HepG2 (cell line): ENCODE results near the gene ATG4B. TPM values are rescaled to one million over a fixed set of nuclear protein-coding genes. Genes with fewer than 3 reads are reported as not detected.
A peak's percentile ranks its signal among the peaks of the same experiment; 100 is the strongest.

Source experiments
- ARNTL ChIP-seq: sonication (generic); formaldehyde crosslinking; IDR thresholded peaks from 2 replicates; pipeline ENCODE4 v1.4.0; 2020; ENCODE audit warnings: mild to moderate bottlenecking, missing genetic modification reagents
- ATF3 ChIP-seq: sonication (generic); formaldehyde crosslinking; IDR thresholded peaks from 2 replicates; pipeline ENCODE4 v1.4.0; 2020; ENCODE audit warnings: missing genetic modification reagents
- FOXA1 ChIP-seq, 2 experiments: fragments of 450-650 bp in 1 of 2; sonication (generic) in 1 of 2; formaldehyde crosslinking in 1 of 2; IDR thresholded peaks; 2 replicates each; pipeline versions ENCODE4 v1.4.0 to v1.6.1; 2016 to 2020; ENCODE audit warnings: missing genetic modification reagents in 1 of 2
- FOXA3 ChIP-seq: IDR thresholded peaks from 2 replicates; pipeline ENCODE4 v1.6.1; 2016; ENCODE audit warnings: missing genetic modification reagents, missing compliant biosample characterization
- IRX3 ChIP-seq: sonication (generic); formaldehyde crosslinking; IDR thresholded peaks from 2 replicates; pipeline ENCODE4 v1.8.1; 2023; ENCODE audit warnings: mild to moderate bottlenecking, low read depth, missing genetic modification reagents, borderline replicate concordance
- ISX ChIP-seq: sonication (generic); formaldehyde crosslinking; conservative IDR thresholded peaks from 2 replicates; pipeline ENCODE4 v1.5.0; 2020; ENCODE audit warnings: missing genetic modification reagents
- MAFK ChIP-seq, 2 experiments: IDR thresholded peaks in 1 of 2; conservative IDR thresholded peaks in 1 of 2; 2 replicates each; pipeline ENCODE4 v1.6.1; 2011; ENCODE audit warnings: improper control_type of control experiment in 2 of 2, low read length in 2 of 2
- RAD51 ChIP-seq: fragments of 450-650 bp; IDR thresholded peaks from 2 replicates; pipeline ENCODE4 v1.6.1; 2016; ENCODE audit warnings: borderline replicate concordance
- ZBTB21 ChIP-seq: sonication (generic); formaldehyde crosslinking; IDR thresholded peaks from 2 replicates; pipeline ENCODE4 v1.4.0; 2020; ENCODE audit warnings: missing genetic modification reagents
- ZNF468 ChIP-seq: sonication (generic); formaldehyde crosslinking; IDR thresholded peaks from 2 replicates; pipeline ENCODE4 v1.8.0; 2022; ENCODE audit warnings: mild to moderate bottlenecking, moderate library complexity, missing genetic modification reagents
- ZNF550 ChIP-seq: sonication (generic); formaldehyde crosslinking; IDR thresholded peaks from 2 replicates; pipeline ENCODE4 v1.4.0; 2020; ENCODE audit warnings: mild to moderate bottlenecking, missing genetic modification reagents, borderline replicate concordance
- ZNF556 ChIP-seq: sonication (generic); formaldehyde crosslinking; IDR thresholded peaks from 2 replicates; pipeline ENCODE4 v1.4.0; 2020; ENCODE audit warnings: mild to moderate bottlenecking, missing genetic modification reagents, borderline replicate concordance
- ZNF629 ChIP-seq: sonication (generic); formaldehyde crosslinking; conservative IDR thresholded peaks from 2 replicates; pipeline ENCODE4 v1.5.0; 2020; ENCODE audit warnings: missing genetic modification reagents
- ZNF678 ChIP-seq: sonication (generic); formaldehyde crosslinking; IDR thresholded peaks from 2 replicates; pipeline ENCODE4 v1.4.0; 2020; ENCODE audit warnings: mild to moderate bottlenecking, missing genetic modification reagents
- ZSCAN21 ChIP-seq: sonication (generic); formaldehyde crosslinking; IDR thresholded peaks from 2 replicates; pipeline ENCODE4 v1.8.0; 2022; ENCODE audit warnings: mild to moderate bottlenecking, missing genetic modification reagents, moderate library complexity, borderline replicate concordance
- polyA plus RNA-seq, 8 experiments: library from polyadenylated mRNA; depleted of rRNA in 3 of 8; stranded (reverse) in 7 of 8; unstranded in 1 of 8; fragments of >200 nt; fragmentation: Illumina TruSeq in 4 of 8; extraction: Trizol in 4 of 8; gene quantifications; 2 replicates each; pipeline versions ENCODE4 v1.2.1 to v1.2.3, GENCODE V29; 2011 to 2016; ENCODE audit warnings: low read depth in 4 of 8, missing spikeins in 1 of 8, mixed read lengths in 1 of 8; ENCODE audit not compliant: insufficient read depth in 1 of 8
- total RNA-seq, 5 experiments: library from RNA; depleted of rRNA; stranded (reverse); fragments of >200 nt; fragmentation: Illumina TruSeq; extraction: Trizol; gene quantifications; 2 replicates each; pipeline ENCODE4 v1.2.3, GENCODE V29; 2016; ENCODE audit warnings: low read depth in 1 of 5
- TF ChIP-seq, protein P1 (sequence below): sonication (generic); formaldehyde crosslinking; IDR thresholded peaks from 2 replicates; pipeline ENCODE4 v1.9.0; 2021; ENCODE audit warnings: missing genetic modification reagents, mild to moderate bottlenecking, borderline replicate concordance
- TF ChIP-seq, protein P2 (sequence below): IDR thresholded peaks from 2 replicates; pipeline ENCODE4 v1.6.1; 2012; ENCODE audit warnings: inconsistent platforms
- TF ChIP-seq, protein P3 (sequence below): sonication (generic); formaldehyde crosslinking; IDR thresholded peaks from 2 replicates; pipeline ENCODE4 v1.4.0; 2020; ENCODE audit warnings: missing genetic modification reagents, borderline replicate concordance
- TF ChIP-seq, protein P4 (sequence below): sonication (generic); formaldehyde crosslinking; IDR thresholded peaks from 2 replicates; pipeline ENCODE4 v1.5.0; 2020; ENCODE audit warnings: missing genetic modification reagents, mild to moderate bottlenecking, borderline replicate concordance
- TF ChIP-seq, protein P5 (sequence below): sonication (generic); formaldehyde crosslinking; IDR thresholded peaks from 2 replicates; pipeline ENCODE4 v1.5.0; 2020; ENCODE audit warnings: missing genetic modification reagents, mild to moderate bottlenecking, borderline replicate concordance

Gene ATG4B
- total and polyA plus RNA-seq, 2 of the 13 experiments (the other 11 are each of a cell fraction or from before 2014, with no cell fraction given): 95.5 to 239 TPM

DNA sequence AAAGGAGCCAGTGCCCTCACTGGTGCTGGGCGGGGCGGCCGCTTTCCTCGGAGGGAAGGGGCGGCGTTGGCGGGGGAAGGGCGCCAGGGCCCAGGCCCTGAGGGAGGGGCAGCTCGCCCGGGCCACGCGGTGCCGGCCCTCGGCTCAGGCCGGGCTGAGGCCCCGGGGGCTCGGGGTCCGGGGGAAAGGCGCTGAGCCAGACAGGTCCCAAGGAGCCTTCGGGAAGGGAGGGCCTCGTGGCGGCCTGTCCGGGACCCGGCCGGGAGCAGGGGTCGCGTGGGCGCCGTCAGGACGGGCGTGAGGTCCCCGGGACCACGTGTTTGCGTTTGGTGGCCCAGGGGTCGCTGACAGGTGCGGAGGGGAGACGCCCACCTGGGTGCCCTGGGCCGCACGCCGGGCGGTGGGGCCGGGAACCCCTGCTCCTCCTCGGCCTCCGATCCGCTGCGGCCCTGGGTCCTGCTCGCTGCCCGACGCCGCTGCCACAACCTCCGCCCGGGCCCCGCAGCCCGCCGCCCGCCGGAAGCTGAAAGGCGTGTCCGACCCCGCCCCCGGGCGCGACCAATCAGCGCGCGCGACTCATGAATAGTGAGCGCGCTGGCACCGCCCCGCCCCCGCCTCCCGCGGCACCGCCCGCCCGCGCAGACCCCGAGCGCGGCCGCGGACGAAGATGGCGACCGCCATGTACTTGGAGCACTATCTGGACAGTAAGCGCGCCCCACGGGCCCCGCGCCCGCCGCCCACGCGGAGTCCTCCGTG is 64.1 kb downstream of the ATG4B start, which contains the start of gene ING5 (continued):
- TF ChIP-seq, protein P1, sequence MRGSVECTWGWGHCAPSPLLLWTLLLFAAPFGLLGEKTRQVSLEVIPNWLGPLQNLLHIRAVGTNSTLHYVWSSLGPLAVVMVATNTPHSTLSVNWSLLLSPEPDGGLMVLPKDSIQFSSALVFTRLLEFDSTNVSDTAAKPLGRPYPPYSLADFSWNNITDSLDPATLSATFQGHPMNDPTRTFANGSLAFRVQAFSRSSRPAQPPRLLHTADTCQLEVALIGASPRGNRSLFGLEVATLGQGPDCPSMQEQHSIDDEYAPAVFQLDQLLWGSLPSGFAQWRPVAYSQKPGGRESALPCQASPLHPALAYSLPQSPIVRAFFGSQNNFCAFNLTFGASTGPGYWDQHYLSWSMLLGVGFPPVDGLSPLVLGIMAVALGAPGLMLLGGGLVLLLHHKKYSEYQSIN (CRISPR knock-in tag): no peak
- TF ChIP-seq FOXA1 (IDR thresholded peaks at IDR 0.05): no peak
- TF ChIP-seq FOXA1 (CRISPR knock-in tag; IDR thresholded peaks at IDR 0.05): no peak
- TF ChIP-seq ATF3 (CRISPR knock-in tag): no peak; the same call in 1 of the 2 replicates
- 0 out of 2 replicates have a peak, but pooled peaks have one; percentile 18 for TF ChIP-seq ISX (CRISPR knock-in tag)
- 0 out of 2 replicates have a peak, but pooled peaks have one; percentile 75 for TF ChIP-seq ZNF468 (CRISPR knock-in tag)
- TF ChIP-seq RAD51: no peak
- TF ChIP-seq IRX3 (CRISPR knock-in tag): peak; percentile 87
- TF ChIP-seq ZNF678 (CRISPR knock-in tag): peak; percentile 74; the same call in 1 of the 2 replicates
- peak; percentile 83; the same call in 1 of the 2 replicates for TF ChIP-seq ZNF556 (CRISPR knock-in tag)
- 0 out of 2 replicates have a peak, but pooled peaks have one; percentile 53 for TF ChIP-seq ZNF550 (CRISPR knock-in tag)
- 0 out of 2 replicates have a peak, but pooled peaks have one; percentile 1 for TF ChIP-seq ZBTB21 (CRISPR knock-in tag)
- peak; percentile 72 for TF ChIP-seq ARNTL
- TF ChIP-seq, protein P2, sequence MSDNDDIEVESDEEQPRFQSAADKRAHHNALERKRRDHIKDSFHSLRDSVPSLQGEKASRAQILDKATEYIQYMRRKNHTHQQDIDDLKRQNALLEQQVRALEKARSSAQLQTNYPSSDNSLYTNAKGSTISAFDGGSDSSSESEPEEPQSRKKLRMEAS: peak; percentile 95
- TF ChIP-seq, protein P3, sequence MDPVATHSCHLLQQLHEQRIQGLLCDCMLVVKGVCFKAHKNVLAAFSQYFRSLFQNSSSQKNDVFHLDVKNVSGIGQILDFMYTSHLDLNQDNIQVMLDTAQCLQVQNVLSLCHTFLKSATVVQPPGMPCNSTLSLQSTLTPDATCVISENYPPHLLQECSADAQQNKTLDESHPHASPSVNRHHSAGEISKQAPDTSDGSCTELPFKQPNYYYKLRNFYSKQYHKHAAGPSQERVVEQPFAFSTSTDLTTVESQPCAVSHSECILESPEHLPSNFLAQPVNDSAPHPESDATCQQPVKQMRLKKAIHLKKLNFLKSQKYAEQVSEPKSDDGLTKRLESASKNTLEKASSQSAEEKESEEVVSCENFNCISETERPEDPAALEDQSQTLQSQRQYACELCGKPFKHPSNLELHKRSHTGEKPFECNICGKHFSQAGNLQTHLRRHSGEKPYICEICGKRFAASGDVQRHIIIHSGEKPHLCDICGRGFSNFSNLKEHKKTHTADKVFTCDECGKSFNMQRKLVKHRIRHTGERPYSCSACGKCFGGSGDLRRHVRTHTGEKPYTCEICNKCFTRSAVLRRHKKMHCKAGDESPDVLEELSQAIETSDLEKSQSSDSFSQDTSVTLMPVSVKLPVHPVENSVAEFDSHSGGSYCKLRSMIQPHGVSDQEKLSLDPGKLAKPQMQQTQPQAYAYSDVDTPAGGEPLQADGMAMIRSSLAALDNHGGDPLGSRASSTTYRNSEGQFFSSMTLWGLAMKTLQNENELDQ: no peak
- TF ChIP-seq ZSCAN21 (CRISPR knock-in tag): peak; percentile 95
- TF ChIP-seq, protein P4, sequence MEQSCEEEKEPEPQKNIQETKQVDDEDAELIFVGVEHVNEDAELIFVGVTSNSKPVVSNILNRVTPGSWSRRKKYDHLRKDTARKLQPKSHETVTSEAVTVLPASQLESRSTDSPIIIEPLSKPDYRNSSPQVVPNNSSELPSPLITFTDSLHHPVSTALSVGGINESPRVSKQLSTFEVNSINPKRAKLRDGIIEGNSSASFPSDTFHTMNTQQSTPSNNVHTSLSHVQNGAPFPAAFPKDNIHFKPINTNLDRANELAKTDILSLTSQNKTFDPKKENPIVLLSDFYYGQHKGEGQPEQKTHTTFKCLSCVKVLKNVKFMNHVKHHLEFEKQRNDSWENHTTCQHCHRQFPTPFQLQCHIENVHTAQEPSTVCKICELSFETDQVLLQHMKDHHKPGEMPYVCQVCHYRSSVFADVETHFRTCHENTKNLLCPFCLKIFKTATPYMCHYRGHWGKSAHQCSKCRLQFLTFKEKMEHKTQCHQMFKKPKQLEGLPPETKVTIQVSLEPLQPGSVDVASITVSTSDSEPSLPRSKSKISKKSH (CRISPR knock-in tag): no peak
- no peak for TF ChIP-seq MAFK (conservative IDR thresholded peaks at IDR 0.05 in 1 of 2, IDR thresholded peaks at IDR 0.05 in 1 of 2; ENCODE audit: low read length in 2 of 2)
- peak; percentile 33 for TF ChIP-seq FOXA3
- TF ChIP-seq ZNF629 (CRISPR knock-in tag): peak; percentile 22; the same call in 1 of the 2 replicates
- TF ChIP-seq, protein P5, sequence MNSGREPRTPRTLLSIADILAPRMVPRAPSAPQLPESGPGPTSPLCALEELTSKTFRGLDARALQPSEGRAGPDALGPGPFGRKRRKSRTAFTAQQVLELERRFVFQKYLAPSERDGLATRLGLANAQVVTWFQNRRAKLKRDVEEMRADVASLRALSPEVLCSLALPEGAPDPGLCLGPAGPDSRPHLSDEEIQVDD (CRISPR knock-in tag): peak; percentile 95
